Measurements from ENCODE around the gene EIF2AK3. TPM values are rescaled to one million over a fixed set of nuclear protein-coding genes. Genes with fewer than 3 reads are reported as not detected.

EIF2AK3 gene
- total and polyA plus RNA-seq, 2 of the 13 experiments (the other 11 are each of a cell fraction or from before 2014, with no cell fraction given), result 10.3 to 30.6 TPM

DNA sequence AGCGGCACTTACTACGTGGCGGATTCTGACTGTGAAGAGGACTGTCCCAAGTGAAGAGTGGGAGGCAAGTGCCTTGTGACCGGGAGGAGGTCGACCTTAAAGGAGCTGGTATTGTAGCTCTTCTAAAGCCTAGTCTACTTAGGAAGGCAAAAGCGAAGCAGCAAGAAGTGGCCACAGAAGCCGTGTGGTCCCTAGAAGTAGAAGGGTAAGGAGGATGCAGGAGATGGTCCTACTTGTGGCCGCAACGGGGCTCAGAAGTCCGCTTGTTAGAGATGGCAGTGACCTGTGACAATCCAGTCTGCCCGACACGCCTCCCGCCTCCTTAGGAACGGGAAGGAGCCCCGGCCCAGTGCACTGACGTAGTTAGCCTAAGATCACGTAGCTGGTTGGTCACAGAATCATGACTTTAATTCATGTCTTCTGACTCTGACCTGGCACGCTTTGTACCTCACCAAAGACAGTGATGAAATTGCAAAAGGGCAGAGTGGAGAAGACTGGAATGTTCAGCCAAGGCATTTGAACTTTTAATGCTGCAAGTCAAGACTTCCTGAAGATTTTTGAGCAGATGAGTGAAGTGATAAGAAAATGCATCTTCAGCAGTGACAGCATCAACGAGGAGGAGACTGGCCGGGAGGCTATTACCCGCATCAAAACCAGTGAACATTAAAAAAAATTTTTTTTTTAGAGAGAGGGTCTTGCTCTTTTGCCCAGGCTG is 749 bp upstream of the EIF2AK3 start (continued):
- TF ChIP-seq ZNF646 (CRISPR knock-in tag; IDR thresholded peaks at IDR 0.05), result no peak
- peak; percentile 68 for TF ChIP-seq HNRNPH1 (optimal IDR thresholded peaks at IDR 0.05; ENCODE audit: low read depth, low read length)
- TF ChIP-seq SNRNP70 (IDR thresholded peaks at IDR 0.05; ENCODE audit: low read depth, low read length), result no peak
- TF ChIP-seq TOE1 (CRISPR knock-in tag; IDR thresholded peaks at IDR 0.05), result no peak
- TF ChIP-seq, protein P1, sequence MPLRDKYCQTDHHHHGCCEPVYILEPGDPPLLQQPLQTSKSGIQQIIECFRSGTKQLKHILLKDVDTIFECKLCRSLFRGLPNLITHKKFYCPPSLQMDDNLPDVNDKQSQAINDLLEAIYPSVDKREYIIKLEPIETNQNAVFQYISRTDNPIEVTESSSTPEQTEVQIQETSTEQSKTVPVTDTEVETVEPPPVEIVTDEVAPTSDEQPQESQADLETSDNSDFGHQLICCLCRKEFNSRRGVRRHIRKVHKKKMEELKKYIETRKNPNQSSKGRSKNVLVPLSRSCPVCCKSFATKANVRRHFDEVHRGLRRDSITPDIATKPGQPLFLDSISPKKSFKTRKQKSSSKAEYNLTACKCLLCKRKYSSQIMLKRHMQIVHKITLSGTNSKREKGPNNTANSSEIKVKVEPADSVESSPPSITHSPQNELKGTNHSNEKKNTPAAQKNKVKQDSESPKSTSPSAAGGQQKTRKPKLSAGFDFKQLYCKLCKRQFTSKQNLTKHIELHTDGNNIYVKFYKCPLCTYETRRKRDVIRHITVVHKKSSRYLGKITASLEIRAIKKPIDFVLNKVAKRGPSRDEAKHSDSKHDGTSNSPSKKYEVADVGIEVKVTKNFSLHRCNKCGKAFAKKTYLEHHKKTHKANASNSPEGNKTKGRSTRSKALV (CRISPR knock-in tag; IDR thresholded peaks at IDR 0.05), result no peak
- TF ChIP-seq PHF5A (CRISPR knock-in tag; IDR thresholded peaks at IDR 0.05; ENCODE audit: low read depth, unreplicated experiment), result peak; percentile 23
- TF ChIP-seq, protein P2, sequence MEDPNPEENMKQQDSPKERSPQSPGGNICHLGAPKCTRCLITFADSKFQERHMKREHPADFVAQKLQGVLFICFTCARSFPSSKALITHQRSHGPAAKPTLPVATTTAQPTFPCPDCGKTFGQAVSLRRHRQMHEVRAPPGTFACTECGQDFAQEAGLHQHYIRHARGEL (CRISPR knock-in tag; IDR thresholded peaks at IDR 0.05), result no peak
- no peak for TF ChIP-seq MAFK (conservative IDR thresholded peaks at IDR 0.05 in 1 of 2, IDR thresholded peaks at IDR 0.05 in 1 of 2; ENCODE audit: low read length in 2 of 2)
- TF ChIP-seq IKZF4 (CRISPR knock-in tag; IDR thresholded peaks at IDR 0.05; ENCODE audit: borderline replicate concordance, low read depth, not compliant biosample characterization), result no peak
- no peak for TF ChIP-seq FOSL1 (CRISPR knock-in tag; IDR thresholded peaks at IDR 0.05; ENCODE audit: borderline replicate concordance)
- TF ChIP-seq ZNF512B (CRISPR knock-in tag; IDR thresholded peaks at IDR 0.05; ENCODE audit: borderline replicate concordance), result no peak; the same call in 1 of the 2 replicates
- no peak for TF ChIP-seq HDAC6 (IDR thresholded peaks at IDR 0.05; ENCODE audit: low read depth, low read length)
- TF ChIP-seq, protein P3, sequence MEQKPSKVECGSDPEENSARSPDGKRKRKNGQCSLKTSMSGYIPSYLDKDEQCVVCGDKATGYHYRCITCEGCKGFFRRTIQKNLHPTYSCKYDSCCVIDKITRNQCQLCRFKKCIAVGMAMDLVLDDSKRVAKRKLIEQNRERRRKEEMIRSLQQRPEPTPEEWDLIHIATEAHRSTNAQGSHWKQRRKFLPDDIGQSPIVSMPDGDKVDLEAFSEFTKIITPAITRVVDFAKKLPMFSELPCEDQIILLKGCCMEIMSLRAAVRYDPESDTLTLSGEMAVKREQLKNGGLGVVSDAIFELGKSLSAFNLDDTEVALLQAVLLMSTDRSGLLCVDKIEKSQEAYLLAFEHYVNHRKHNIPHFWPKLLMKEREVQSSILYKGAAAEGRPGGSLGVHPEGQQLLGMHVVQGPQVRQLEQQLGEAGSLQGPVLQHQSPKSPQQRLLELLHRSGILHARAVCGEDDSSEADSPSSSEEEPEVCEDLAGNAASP (CRISPR knock-in tag; IDR thresholded peaks at IDR 0.05; ENCODE audit: borderline replicate concordance), result no peak
- peak; percentile 29; the same call in 1 of the 2 replicates for TF ChIP-seq ERF (CRISPR knock-in tag; IDR thresholded peaks at IDR 0.05)
